D721Med (cell line): Measurements from ENCODE around the gene PAX8.

Source experiments
- DNase-seq: peaks from one replicate; pipeline ENCODE4 v3.0.0; 2011; ENCODE audit warnings: low spot score; ENCODE audit not compliant: insufficient read length
- FAIRE-seq: peaks from 2 replicates; lab custom pipeline; 2011; peaks lifted over from hg19 to GRCh38; lab: Jason Lieb, UNC
- CTCF ChIP-seq: IDR thresholded peaks from 2 replicates; pipeline ENCODE4 v1.5.1; 2012; ENCODE audit warnings: mild to moderate bottlenecking, control low read depth; ENCODE audit not compliant: insufficient read depth; ENCODE audit errors: missing control alignments

The PAX8 gene

DNA sequence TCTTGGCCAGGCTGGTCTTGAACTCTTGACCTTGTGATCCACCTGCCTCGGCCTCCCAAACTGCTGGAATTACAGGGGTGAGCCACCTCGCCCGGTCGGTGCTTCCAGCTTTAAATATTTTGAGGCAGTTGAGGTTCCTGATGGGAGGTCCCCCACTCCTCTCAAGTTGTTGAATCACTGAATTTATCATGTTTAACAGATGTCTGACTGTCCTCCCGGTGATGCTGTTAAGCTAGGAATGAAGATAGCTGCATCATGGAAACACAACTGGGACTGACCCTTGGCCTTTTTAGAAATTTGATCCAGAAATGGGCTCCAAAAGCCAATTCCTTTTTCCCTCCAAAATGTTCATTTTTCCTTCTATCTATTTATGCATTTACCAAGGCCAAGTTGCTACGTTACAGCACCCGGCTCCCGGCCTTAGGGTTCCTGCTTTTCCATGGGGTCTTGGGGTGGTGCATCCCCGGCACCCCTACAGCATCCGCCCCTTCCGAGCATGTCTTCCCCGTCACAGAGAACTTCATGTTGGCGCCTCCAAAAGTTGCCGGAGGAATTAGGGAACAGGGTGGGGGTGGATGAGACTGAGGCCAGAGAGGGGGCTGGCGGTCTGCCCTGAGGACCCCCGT lies 43.9 kb downstream of the PAX8 start:
- no peak for TF ChIP-seq CTCF
- FAIRE-seq: no peak
- DNase-seq: no peak

DNA sequence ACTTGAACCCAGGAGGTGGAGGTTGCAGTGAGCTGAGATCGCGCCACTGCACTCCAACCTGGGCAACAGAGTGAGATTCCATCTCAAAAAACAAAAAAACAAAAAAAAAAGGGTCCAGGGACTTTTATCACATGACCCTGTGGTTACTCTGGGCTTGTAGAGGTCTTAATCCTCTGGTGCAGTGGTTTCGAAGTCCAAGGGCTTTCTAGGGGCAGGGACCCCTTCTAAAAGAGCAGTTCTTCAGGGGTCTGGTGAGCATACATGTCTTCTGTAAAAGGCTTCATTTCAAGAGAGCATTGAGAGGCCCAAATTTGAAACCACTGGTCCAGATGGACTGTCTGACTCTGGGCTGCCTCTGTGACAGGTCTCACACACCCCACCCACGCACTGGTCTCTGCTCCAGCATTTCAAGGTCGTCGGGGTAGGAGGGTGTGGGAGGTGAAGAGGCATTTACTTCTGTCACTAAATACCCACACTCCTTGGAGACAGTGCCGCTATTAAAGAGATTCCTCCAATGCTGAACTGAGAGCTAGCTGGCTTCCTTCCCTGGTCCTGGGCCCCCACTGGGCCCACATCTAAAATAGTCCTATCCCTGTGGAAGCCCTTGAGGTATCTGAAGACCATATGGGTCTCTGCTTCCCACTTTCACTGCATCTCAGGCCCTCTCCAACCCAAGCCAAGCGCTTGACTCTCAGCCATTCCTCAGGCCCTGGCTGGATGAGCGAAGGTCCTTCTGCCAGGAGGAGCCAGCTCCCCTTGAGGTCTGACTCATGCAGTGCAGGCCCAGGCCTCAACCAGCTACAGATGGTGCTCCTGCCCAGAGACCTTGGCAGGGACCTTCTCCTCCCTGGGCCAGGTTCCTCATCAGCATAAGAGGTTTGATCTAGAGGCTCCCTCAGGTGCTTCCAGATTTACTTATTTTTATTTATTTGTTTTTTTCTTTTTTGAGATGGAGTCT lies 44.8 kb downstream of the PAX8 start:
- no peak for TF ChIP-seq CTCF
- no peak for DNase-seq
- FAIRE-seq: no peak

GRCh38 chr2:113232740-113233139 lies 46.0 kb downstream of the PAX8 start:
- DNase-seq: no peak
- TF ChIP-seq CTCF: no peak
- FAIRE-seq: no peak

DNA sequence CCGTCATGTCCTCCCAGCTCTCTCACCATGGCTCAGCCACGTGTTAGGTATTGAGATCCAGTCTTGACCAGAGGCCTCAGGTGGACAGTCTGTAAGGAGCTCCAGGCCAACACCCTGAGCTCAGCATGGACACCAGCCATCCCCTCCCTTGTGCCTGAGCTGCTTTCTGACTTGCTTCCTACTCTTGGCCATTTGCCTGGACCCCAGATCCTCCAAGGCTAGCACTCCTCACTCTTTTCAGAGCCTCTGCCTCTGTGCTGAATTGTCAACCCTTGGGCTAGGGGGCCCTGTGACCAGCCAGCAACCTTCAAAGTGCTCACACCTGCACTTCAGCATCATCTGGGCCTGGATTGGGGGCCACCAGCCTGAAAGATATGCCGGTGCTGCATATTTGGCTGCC lies 46.6 kb downstream of the PAX8 start:
- no peak for DNase-seq
- no peak for FAIRE-seq
- TF ChIP-seq CTCF: no peak

DNA sequence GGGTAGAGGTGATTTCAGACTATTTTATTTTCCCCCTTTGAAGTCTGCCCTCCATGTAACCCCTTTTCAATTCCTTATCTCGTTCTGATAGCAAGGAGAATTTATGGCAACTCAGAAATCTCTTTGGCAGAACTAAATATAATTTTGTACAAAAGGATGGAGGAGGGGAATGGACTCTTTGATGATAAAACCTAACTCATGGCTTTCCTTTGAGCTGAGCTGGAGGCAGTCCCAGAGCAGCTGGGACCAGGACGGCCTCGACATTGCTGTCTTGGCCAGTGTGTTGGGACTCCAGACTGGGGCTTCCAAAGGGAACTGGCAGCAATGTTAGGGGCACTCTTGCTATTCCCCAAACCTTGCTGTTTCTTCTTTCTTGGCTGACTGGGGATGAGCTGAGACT lies 47.7 kb downstream of the PAX8 start:
- no peak for DNase-seq
- TF ChIP-seq CTCF: no peak
- no peak for FAIRE-seq

- no peak for FAIRE-seq
- TF ChIP-seq CTCF: no peak
- no peak for DNase-seq
Measured at GRCh38 chr2:113230531-113230930, 48.2 kb downstream of the PAX8 start.

GRCh38 chr2:113229795-113230194 lies 48.9 kb downstream of the PAX8 start:
- FAIRE-seq: no peak
- TF ChIP-seq CTCF: no peak
- no peak for DNase-seq
